OCI-LY7 (cell line): ENCODE results near the gene FRMD8. TPM values are rescaled to one million over a fixed set of nuclear protein-coding genes. Genes with fewer than 3 reads are reported as not detected.

Source experiments
- BruUV-seq: library from RNA; stranded (reverse); fragments of 400-500 nt; replicated peaks from 2 replicates; lab custom pipeline; 2021; lab: Mats Ljungman, UMichigan
- CTCF ChIA-PET: fragments of 300-600 bp; sonication (Branson Sonifier 250); formaldehyde crosslinking; loops from one replicate; lab custom pipeline; 2022; ENCODE audit warnings: antibody characterized with exemption; ENCODE audit not compliant: unreplicated experiment; lab: Charles Lee
- POLR2A ChIA-PET: fragments of 300-600 bp; sonication (Branson Sonifier 250); formaldehyde crosslinking; loops from one replicate; lab custom pipeline; 2022; ENCODE audit warnings: antibody characterized with exemption; lab: Charles Lee
- DNase-seq: peaks from one replicate; pipeline ENCODE4 v3.0.0-alpha.2; 2015; ENCODE audit warnings: low spot score
- H2AFZ ChIP-seq: fragments of 200-600 bp; sonication (generic), shearing (Covaris generic); 2 replicates; pipeline ENCODE4 v1.6.1; 2014; ENCODE audit warnings: mild to moderate bottlenecking, antibody characterized with exemption, low read length, moderate library complexity
- H3K27ac ChIP-seq: fragments of 200-600 bp; sonication (generic); 2 replicates; pipeline ENCODE4 v1.5.1; 2014; ENCODE audit warnings: mixed run types, low read depth, mild to moderate bottlenecking, moderate library complexity, low read length, inconsistent platforms; ENCODE audit not compliant: poor library complexity, severe bottlenecking
- H3K36me3 ChIP-seq: fragments of 200-600 bp; sonication (generic); 2 replicates; pipeline ENCODE4 v1.6.1; 2014; ENCODE audit warnings: mild to moderate bottlenecking, antibody characterized with exemption, low read length, moderate library complexity, mixed read lengths; ENCODE audit not compliant: insufficient read depth
- H3K4me1 ChIP-seq: fragments of 200-600 bp; sonication (generic); 2 replicates; pipeline ENCODE4 v1.5.1; 2014; ENCODE audit warnings: mild to moderate bottlenecking, low read length; ENCODE audit not compliant: insufficient read depth, poor library complexity, severe bottlenecking
- H3K4me2 ChIP-seq: fragments of 200-600 bp; sonication (generic); 2 replicates; pipeline ENCODE4 v1.6.1; 2014; ENCODE audit warnings: mild to moderate bottlenecking, low read length
- H3K4me3 ChIP-seq: fragments of 200-600 bp; sonication (generic); 2 replicates; pipeline ENCODE4 v1.5.1; 2014; ENCODE audit warnings: mild to moderate bottlenecking, low read depth, low read length; ENCODE audit not compliant: poor library complexity, severe bottlenecking
- H3K79me2 ChIP-seq: fragments of 200-600 bp; sonication (generic); 2 replicates; pipeline ENCODE4 v1.6.1; 2016; ENCODE audit warnings: low read depth, mild to moderate bottlenecking, low read length, moderate library complexity, mixed read lengths; ENCODE audit not compliant: insufficient read depth
- H3K9me2 ChIP-seq: fragments of 200-600 bp; sonication (generic); 2 replicates; pipeline ENCODE4 v1.6.1; 2016; ENCODE audit warnings: mild to moderate bottlenecking, low read length, mixed read lengths; ENCODE audit not compliant: insufficient read depth
- H3K9me3 ChIP-seq: fragments of 200-600 bp; sonication (generic); 2 replicates; pipeline ENCODE4 v1.6.1; 2014; ENCODE audit warnings: mild to moderate bottlenecking, mixed run types, low read length, mixed read lengths
- H4K20me1 ChIP-seq: fragments of 200-600 bp; sonication (generic); 2 replicates; pipeline ENCODE4 v1.6.1; 2014; ENCODE audit warnings: mild to moderate bottlenecking, antibody characterized with exemption, low read length, moderate library complexity, mixed read lengths; ENCODE audit not compliant: insufficient read depth
- CTCF ChIP-seq: fragments of 200-600 bp; sonication (generic); conservative IDR thresholded peaks from 2 replicates; pipeline ENCODE4 v1.5.1; 2014; ENCODE audit warnings: mild to moderate bottlenecking, antibody characterized with exemption, low read length, moderate library complexity, mixed read lengths
- EZH2phosphoT487 ChIP-seq: fragments of 200-600 bp; sonication (generic); IDR thresholded peaks from 2 replicates; pipeline ENCODE4 v1.6.1; 2018; ENCODE audit warnings: low read depth, borderline replicate concordance, mild to moderate bottlenecking, mixed run types, antibody characterized with exemption, low read length, moderate library complexity, mixed read lengths
- intact Hi-C: fragments of 100-400 bp; cut with micrococcal nuclease; formaldehyde crosslinking; loops from one replicate; pipeline ENCODE4 v1.10.0; 2022; ENCODE audit not compliant: unreplicated experiment
- total RNA-seq, 2 experiments: library from RNA; depleted of rRNA in 1 of 2; stranded (reverse); fragments of >200 nt in 1 of 2; shearing (Covaris generic) in 1 of 2; gene quantifications; 2 replicates each; pipeline ENCODE4 v1.2.3, GENCODE V29; 2014 to 2022

FRMD8 gene
- total RNA-seq, 2 experiments from 2014 or later, result 37.6 to 55.8 TPM

GRCh38 chr11:65419460-65419771 is 33.0 kb downstream of the FRMD8 start:
- H3K36me3 ChIP-seq, result peaks cover 16% of the 10 kb centered on the region
- no peaks in the 10 kb centered on the region for H3K9me3 ChIP-seq
- 0 out of 2 replicates have a peak, but pooled peaks cover 4% of the 10 kb centered on the region for H4K20me1 ChIP-seq
- peak overlapping the region; percentile 91 for H3K4me2 ChIP-seq
- no peaks in the 10 kb centered on the region for H3K9me2 ChIP-seq
- intact Hi-C loops, result loop anchor here (1.0 to 5.0 kb wide), 2 partner anchors 24 to 52 kb away; no protein-coding TSS in a partner anchor
- TF ChIP-seq EZH2phosphoT487 (no peak), CTCF (no peak)
- ChIA-PET CTCF (interaction anchor here (0.5 to 1.8 kb wide), 2 partner anchors 23 to 79 kb away, joined by 3 to 5 read pairs; partner anchors contain the start of gene MALAT1), POLR2A (interaction anchor here (1.1 to 11.5 kb wide), 11 partner anchors 9 to 90 kb away, joined by 4 to 237 read pairs (median 10); partner anchors contain the start of gene MALAT1)
- H3K4me3 ChIP-seq, result peak overlapping the region; percentile 73
- peaks cover 70% of the 10 kb centered on the region for H3K4me1 ChIP-seq
- peak overlapping the region; percentile 97 for H3K27ac ChIP-seq
- no TSS peak for BruUV-seq
- DNase-seq, result no peak
- peaks cover 61% of the 10 kb centered on the region for H3K79me2 ChIP-seq
- H2AFZ ChIP-seq, result no peak overlapping the region

- intact Hi-C loops, result loop anchor here (1.0 to 5.0 kb wide), 2 partner anchors 23 to 53 kb away; no protein-coding TSS in a partner anchor
- peak; percentile 75 for DNase-seq
- Histone ChIP-seq H3K36me3 (peaks cover 21% of the 10 kb centered on the region), H2AFZ (no peak overlapping the region), H3K4me3 (peak overlapping the region; percentile 73), H3K9me2 (no peaks in the 10 kb centered on the region), H3K4me2 (peak overlapping the region; percentile 91), H3K9me3 (no peaks in the 10 kb centered on the region), H4K20me1 (0 out of 2 replicates have a peak, but pooled peaks cover 9% of the 10 kb centered on the region), H3K79me2 (peaks cover 66% of the 10 kb centered on the region), H3K27ac (peak overlapping the region; percentile 97), H3K4me1 (peaks cover 67% of the 10 kb centered on the region)
- ChIA-PET CTCF (interaction anchor here (0.5 to 1.8 kb wide), 4 partner anchors 22 to 79 kb away, joined by 3 to 5 read pairs (median 3); partner anchors contain the start of gene MALAT1), POLR2A (interaction anchor here (0.8 to 11.5 kb wide), 15 partner anchors 9 to 91 kb away, joined by 3 to 237 read pairs (median 7); partner anchors contain the start of gene MALAT1)
- no TSS peak for BruUV-seq
- TF ChIP-seq EZH2phosphoT487 (no peak), CTCF (no peak)
Measured at GRCh38 chr11:65419772-65420481, 33.5 kb downstream of the FRMD8 start.
